ENCODE data around the gene DNAI7. TPM values are rescaled to one million over a fixed set of nuclear protein-coding genes. Genes with fewer than 3 reads are reported as not detected.
A peak's percentile ranks its signal among the peaks of the same experiment; 100 is the strongest.

DNAI7 gene
- polyA plus RNA-seq, 3 donors: not detected

GRCh38 chr12:25207846-25208245 lies 12.9 kb upstream of the DNAI7 start:
- no peak overlapping the region for H2AFZ ChIP-seq (ENCODE audit: insufficient read depth, low read depth, low read length, poor library complexity, severe bottlenecking)
- H3K4me1 ChIP-seq (ENCODE audit: control insufficient read depth in 1 of 2, insufficient read depth in 2 of 2, low read length in 2 of 2): no peaks in the 10 kb centered on the region
- TF ChIP-seq CTCF (IDR thresholded peaks at IDR 0.05): no peak
- Mint-ChIP-seq H3K27me3 (ENCODE audit: low read depth in 3 of 3) (no peaks in the 10 kb centered on the region), H3K27ac (peak overlapping the region in 2 of 7 donors; percentile 21 to 54), H3K4me1 (no peaks in the 10 kb centered on the region), H3K36me3 (peaks cover 43 to 55% of the 10 kb centered on the region in 2 donors), H3K9me3 (no peaks in the 10 kb centered on the region), H3K4me3 (no peak overlapping the region)
- no peaks in the 10 kb centered on the region for H3K9me3 ChIP-seq (replicated peaks in 1 of 2; ENCODE audit: control insufficient read depth in 1 of 2, insufficient read depth in 1 of 2, low read length in 2 of 2)
- H3K4me2 ChIP-seq (replicated peaks; ENCODE audit: extremely low read depth, low read length, poor library complexity, severe bottlenecking): no peak overlapping the region
- no peak for DNase-seq
- H4K20me1 ChIP-seq (ENCODE audit: insufficient read depth, low read length): no peaks in the 10 kb centered on the region
- no peak overlapping the region for H3K27ac ChIP-seq (ENCODE audit: low read depth in 1 of 2, low read length in 2 of 2)
- no peaks in the 10 kb centered on the region for H3K79me2 ChIP-seq (ENCODE audit: insufficient read depth, low read length)
- intact Hi-C loops (cut with micrococcal nuclease): no loop called here
- peaks cover 49 to 89% of the 10 kb centered on the region in 2 donors for H3K36me3 ChIP-seq (replicated peaks in 1 of 2; ENCODE audit: control insufficient read depth in 1 of 2, insufficient read depth in 2 of 2, low read length in 2 of 2)
- WGBS (ENCODE audit: insufficient coverage): no CpG with 5 or more reads among the region's 1 CpG
- no peak overlapping the region for H3K4me3 ChIP-seq (replicated peaks in 1 of 3; ENCODE audit: low read depth in 2 of 3, low read length in 3 of 3)
- H3K9ac ChIP-seq (ENCODE audit: insufficient read depth, low read length, poor library complexity, severe bottlenecking): no peak overlapping the region
- H3K27me3 ChIP-seq (ENCODE audit: control insufficient read depth in 2 of 2, insufficient read depth in 2 of 2, low read length in 2 of 2): no peaks in the 10 kb centered on the region

- H3K27me3 Mint-ChIP-seq (ENCODE audit: low read depth in 3 of 3): no peaks in the 10 kb centered on the region
- H4K20me1 ChIP-seq (ENCODE audit: insufficient read depth, low read length): peaks cover 4% of the 10 kb centered on the region
Observed at GRCh38 chr12:25207411-25207810, 12.5 kb upstream of the DNAI7 start.

More at GRCh38 chr12:25207411-25207810, 12.5 kb upstream of the DNAI7 start:
- peaks cover 45 to 54% of the 10 kb centered on the region in 2 donors for H3K36me3 Mint-ChIP-seq
- DNase-seq: no peak
- 96% methylated on average over 4 of the region's 6 CpGs for WGBS (ENCODE audit: insufficient coverage)
- H3K4me2 ChIP-seq (replicated peaks; ENCODE audit: extremely low read depth, low read length, poor library complexity, severe bottlenecking): no peak overlapping the region
- no peaks in the 10 kb centered on the region for H3K4me1 Mint-ChIP-seq
- H3K4me3 ChIP-seq (replicated peaks in 1 of 3; ENCODE audit: low read depth in 2 of 3, low read length in 3 of 3): no peak overlapping the region
- H3K9me3 ChIP-seq (replicated peaks in 1 of 2; ENCODE audit: control insufficient read depth in 1 of 2, insufficient read depth in 1 of 2, low read length in 2 of 2): no peaks in the 10 kb centered on the region
- H3K9ac ChIP-seq (ENCODE audit: insufficient read depth, low read length, poor library complexity, severe bottlenecking): no peak overlapping the region
- no peak for TF ChIP-seq CTCF (IDR thresholded peaks at IDR 0.05)
- no peaks in the 10 kb centered on the region for H3K27me3 ChIP-seq (ENCODE audit: control insufficient read depth in 2 of 2, insufficient read depth in 2 of 2, low read length in 2 of 2)
- peak overlapping the region in 1 of 7 donors; percentile 48 for H3K27ac Mint-ChIP-seq
- H3K36me3 ChIP-seq (replicated peaks in 1 of 2; ENCODE audit: control insufficient read depth in 1 of 2, insufficient read depth in 2 of 2, low read length in 2 of 2): peaks cover 47 to 93% of the 10 kb centered on the region in 2 donors
- H3K4me1 ChIP-seq (ENCODE audit: control insufficient read depth in 1 of 2, insufficient read depth in 2 of 2, low read length in 2 of 2): no peaks in the 10 kb centered on the region
- H3K9me3 Mint-ChIP-seq: no peaks in the 10 kb centered on the region
- H2AFZ ChIP-seq (ENCODE audit: insufficient read depth, low read depth, low read length, poor library complexity, severe bottlenecking): no peak overlapping the region
- H3K4me3 Mint-ChIP-seq: no peak overlapping the region
- H3K27ac ChIP-seq (ENCODE audit: low read depth in 1 of 2, low read length in 2 of 2): no peak overlapping the region
- no peaks in the 10 kb centered on the region for H3K79me2 ChIP-seq (ENCODE audit: insufficient read depth, low read length)
- intact Hi-C loops (cut with micrococcal nuclease): no loop called here

Data from CD14-positive monocyte (primary cell).